Esophagus muscularis mucosa (tissue), 3 donors: ENCODE measurements around the gene ALS2.

Source experiments
- POLR2A ChIP-seq: fragments of 450-650 bp; IDR thresholded peaks from one replicate; pipeline ENCODE4 v1.6.1; 2017; ENCODE audit warnings: antibody characterized with exemption, moderate library complexity, mild to moderate bottlenecking, low read depth
- POLR2AphosphoS5 ChIP-seq, 2 donors: sonication (generic); formaldehyde crosslinking; IDR thresholded peaks; one replicate each; pipeline ENCODE4 v1.6.1; 2017; ENCODE audit warnings: antibody characterized with exemption in 2 of 2
- TF ChIP-seq, protein P1 (sequence below), 3 experiments: fragments of 200-600 bp in 2 of 3; fragments of 450-650 bp in 1 of 3; sonication (generic) in 2 of 3; IDR thresholded peaks; one replicate each; pipeline ENCODE4 v1.5.1; 2017 to 2019; ENCODE audit warnings: antibody characterized with exemption in 3 of 3, mild to moderate bottlenecking in 2 of 3, moderate library complexity in 1 of 3

DNA sequence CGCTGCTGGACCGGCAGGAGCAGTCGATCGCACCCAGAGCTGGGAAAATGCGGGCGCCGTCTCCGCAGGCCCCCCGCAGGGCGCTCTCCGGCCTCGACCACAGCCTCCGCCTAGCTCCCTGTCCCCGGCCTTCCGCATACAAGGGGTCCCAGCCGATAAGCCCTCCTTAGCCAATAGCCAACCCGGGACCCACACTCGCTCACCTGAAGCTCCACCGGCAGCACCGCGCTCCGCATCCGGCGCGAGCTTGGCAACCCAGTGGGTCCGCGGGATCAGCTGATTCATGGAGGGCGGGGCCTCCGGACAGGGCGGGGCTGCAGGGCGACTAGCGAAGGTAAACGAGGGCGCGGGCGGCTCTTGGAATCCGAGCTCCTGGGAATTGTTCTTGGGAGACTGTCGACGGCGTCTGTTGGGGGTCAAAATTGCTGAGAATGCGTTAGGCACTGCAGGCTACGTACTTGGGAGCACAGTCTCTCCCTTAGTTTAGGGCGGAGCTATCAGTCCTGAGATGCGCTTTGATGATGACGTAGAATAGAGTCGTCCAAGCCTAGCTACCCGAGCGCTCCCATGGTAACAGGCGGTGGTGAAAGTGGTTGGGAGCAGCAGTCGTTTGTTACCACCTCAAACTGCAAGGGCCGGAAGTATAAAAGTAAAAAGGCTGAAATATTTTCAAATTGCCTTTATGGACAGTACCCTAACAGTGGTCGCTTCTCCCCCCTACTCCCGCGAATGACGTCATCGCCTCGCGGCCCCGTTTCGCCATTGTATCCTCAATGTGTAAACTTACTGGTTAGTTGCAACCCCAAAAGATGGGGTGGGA lies at the start of gene ALS2:
- TF ChIP-seq, protein P1, sequence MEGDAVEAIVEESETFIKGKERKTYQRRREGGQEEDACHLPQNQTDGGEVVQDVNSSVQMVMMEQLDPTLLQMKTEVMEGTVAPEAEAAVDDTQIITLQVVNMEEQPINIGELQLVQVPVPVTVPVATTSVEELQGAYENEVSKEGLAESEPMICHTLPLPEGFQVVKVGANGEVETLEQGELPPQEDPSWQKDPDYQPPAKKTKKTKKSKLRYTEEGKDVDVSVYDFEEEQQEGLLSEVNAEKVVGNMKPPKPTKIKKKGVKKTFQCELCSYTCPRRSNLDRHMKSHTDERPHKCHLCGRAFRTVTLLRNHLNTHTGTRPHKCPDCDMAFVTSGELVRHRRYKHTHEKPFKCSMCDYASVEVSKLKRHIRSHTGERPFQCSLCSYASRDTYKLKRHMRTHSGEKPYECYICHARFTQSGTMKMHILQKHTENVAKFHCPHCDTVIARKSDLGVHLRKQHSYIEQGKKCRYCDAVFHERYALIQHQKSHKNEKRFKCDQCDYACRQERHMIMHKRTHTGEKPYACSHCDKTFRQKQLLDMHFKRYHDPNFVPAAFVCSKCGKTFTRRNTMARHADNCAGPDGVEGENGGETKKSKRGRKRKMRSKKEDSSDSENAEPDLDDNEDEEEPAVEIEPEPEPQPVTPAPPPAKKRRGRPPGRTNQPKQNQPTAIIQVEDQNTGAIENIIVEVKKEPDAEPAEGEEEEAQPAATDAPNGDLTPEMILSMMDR (IDR thresholded peaks at IDR 0.05) = peak in 1 of 3 experiments; percentile 10
- TF ChIP-seq POLR2AphosphoS5 (IDR thresholded peaks at IDR 0.05) (peak; percentile 90 to 92), POLR2A (no peak)
